GM19324 (cell line): ENCODE data around the gene URB2.
"Not testable (repeated sequence)": the region's sequence is repeated elsewhere in the genome, so short reads cannot be mapped to it uniquely, and the experiment has no call there.

Source experiments
- ATAC-seq: cut with Tn5 transposase; IDR thresholded peaks from one replicate; pipeline ENCODE4 v1.9.1; 2021; ENCODE audit warnings: mild to moderate bottlenecking, moderate library complexity; ENCODE audit not compliant: unreplicated experiment, low FRiP score

The URB2 gene

GRCh38 chr1:229689273-229689672 is 63.2 kb downstream of the URB2 start:
- no peak for ATAC-seq

- no peak for ATAC-seq
Observed at GRCh38 chr1:229689904-229690303, 63.9 kb downstream of the URB2 start.

- ATAC-seq, result no peak
Observed at GRCh38 chr1:229690662-229691061, 64.6 kb downstream of the URB2 start.

GRCh38 chr1:229691362-229691761 is 65.3 kb downstream of the URB2 start:
- ATAC-seq, result no peak

GRCh38 chr1:229693129-229693900 is 67.3 kb downstream of the URB2 start:
- ATAC-seq, result no peak

- no peak for ATAC-seq
Observed at GRCh38 chr1:229694053-229694693, 68.1 kb downstream of the URB2 start.

- ATAC-seq, result no peak
Observed at GRCh38 chr1:229696385-229696784, 70.3 kb downstream of the URB2 start.

- ATAC-seq, result no peak
Observed at GRCh38 chr1:229699613-229700267, 73.7 kb downstream of the URB2 start.

- no peak for ATAC-seq
Observed at GRCh38 chr1:229704157-229704556, 78.1 kb downstream of the URB2 start.

GRCh38 chr1:229705152-229705551 is 79.1 kb downstream of the URB2 start:
- not testable (repeated sequence) for ATAC-seq

- ATAC-seq, result not testable (repeated sequence)
Observed at GRCh38 chr1:229707127-229707526, 81.1 kb downstream of the URB2 start.

GRCh38 chr1:229709500-229710013 is 83.5 kb downstream of the URB2 start:
- ATAC-seq, result no peak
